LNCaP clone FGC (cell line): ENCODE results near the gene APH1A.
"Not testable (repeated sequence)": the region's sequence is repeated elsewhere in the genome, so short reads cannot be mapped to it uniquely, and the experiment has no call there.

ENCODE experiments used
- DNase-seq: peaks from one replicate; pipeline ENCODE4 v3.0.0-alpha.2; 2011; ENCODE audit warnings: low read depth
- H3K4me3 ChIP-seq: 2 replicates; pipeline ENCODE4 v1.5.1; 2011; ENCODE audit warnings: mild to moderate bottlenecking, low read depth, low read length, control low read depth
- CTCF ChIP-seq: IDR thresholded peaks from 2 replicates; pipeline ENCODE4 v1.5.1; 2012; ENCODE audit warnings: mild to moderate bottlenecking; ENCODE audit not compliant: control insufficient read depth, insufficient read depth; ENCODE audit errors: extremely low read depth

The APH1A gene

GRCh38 chr1:150257624-150258585 lies 10.9 kb downstream of the APH1A start, which contains the start of gene CA14:
Gene CA14, plus strand, starts transcription at chr1:150257774. Its CDS starts 355 bp downstream, at chr1:150258129.
- no peak within 1 kb of the TSS for H3K4me3 ChIP-seq
- TF ChIP-seq CTCF: no peak
- DNase-seq: no peak

GRCh38 chr1:150256554-150257341 lies 12.1 kb downstream of the APH1A start:
- TF ChIP-seq CTCF: no peak
- no peak overlapping the region for H3K4me3 ChIP-seq
- DNase-seq: no peak

GRCh38 chr1:150256198-150256553 lies 12.6 kb downstream of the APH1A start:
- H3K4me3 ChIP-seq: no peak overlapping the region
- no peak for TF ChIP-seq CTCF
- no peak for DNase-seq

- DNase-seq: no peak
- no peak overlapping the region for H3K4me3 ChIP-seq
- no peak for TF ChIP-seq CTCF
Measured at GRCh38 chr1:150249936-150250335, 18.9 kb downstream of the APH1A start.

- H3K4me3 ChIP-seq: no peak overlapping the region
- no peak for TF ChIP-seq CTCF
- DNase-seq: no peak
Measured at GRCh38 chr1:150243003-150243402, 25.8 kb downstream of the APH1A start.

GRCh38 chr1:150237746-150238145 lies 31.1 kb downstream of the APH1A start:
- TF ChIP-seq CTCF: no peak
- no peak for DNase-seq

GRCh38 chr1:150237176-150237575 lies 31.6 kb downstream of the APH1A start:
- not testable (repeated sequence) for DNase-seq, H3K4me3 ChIP-seq

More at GRCh38 chr1:150237746-150238145, 31.1 kb downstream of the APH1A start:
- H3K4me3 ChIP-seq: no peak overlapping the region
